Measurements from ENCODE around the gene COX6B1. TPM values are rescaled to one million over a fixed set of nuclear protein-coding genes. Genes with fewer than 3 reads are reported as not detected.
"Not testable (repeated sequence)": the region's sequence is repeated elsewhere in the genome, so short reads cannot be mapped to it uniquely, and the experiment has no call there.

COX6B1 gene
- 100 to 1,000 TPM; 454 to 932 (median 759) TPM for polyA plus RNA-seq

GRCh38 chr19:35648017-35648961, at the start of gene COX6B1:
Gene COX6B1 (plus strand): TSS chr19:35648323. CDS start chr19:35651244, 2,921 bp downstream.
- H3K27ac ChIP-seq (ENCODE audit: low read depth, low read length) = no peak within 1 kb of the TSS
- WGBS, 3 donors = 0 to 1% (median 0%) methylated on average over 46 of the region's 46 CpGs

DNA sequence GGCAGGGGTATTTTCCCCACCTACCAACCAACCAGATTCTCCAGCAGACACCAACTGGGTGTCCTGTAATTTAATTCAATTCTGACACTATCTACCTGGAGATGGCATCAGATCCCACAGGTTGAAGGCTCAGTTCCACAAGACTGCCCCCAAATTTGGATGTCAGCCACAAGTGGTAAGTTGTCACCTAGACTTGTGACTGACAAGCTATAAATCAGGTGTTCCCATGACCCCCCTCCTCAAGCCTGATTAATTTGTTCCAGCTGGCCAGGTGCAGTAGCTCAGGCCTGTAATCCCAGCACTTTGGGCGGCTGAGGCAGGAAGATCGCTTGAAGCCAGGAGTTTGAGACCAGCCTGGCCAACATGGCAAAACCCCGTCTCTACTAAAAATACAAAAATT, 46.2 kb upstream of the COX6B1 start:
- H3K27ac ChIP-seq (ENCODE audit: low read depth, low read length) = no peak overlapping the region
- WGBS, 3 donors = 88 to 93% (median 90%) methylated on average over 3 of the region's 3 CpGs

- H3K27ac ChIP-seq (ENCODE audit: low read depth, low read length) = not testable (repeated sequence)
- WGBS, 3 donors = 82 to 92% (median 84%) methylated on average over 4 of the region's 4 CpGs
Observed at GRCh38 chr19:35604436-35604835, 43.7 kb upstream of the COX6B1 start.

GRCh38 chr19:35607170-35607569, 41.0 kb upstream of the COX6B1 start:
- not testable (repeated sequence) for H3K27ac ChIP-seq (ENCODE audit: low read depth, low read length)
- 85 to 89% (median 88%) methylated on average over 8 of the region's 8 CpGs for WGBS, 3 donors

- no peak overlapping the region for H3K27ac ChIP-seq (ENCODE audit: low read depth, low read length)
- WGBS, 3 donors = 77 to 91% (median 85%) methylated on average over 2 to 3 of the region's 3 CpGs
Observed at GRCh38 chr19:35607661-35608060, 40.5 kb upstream of the COX6B1 start.

- 69 to 87% (median 81%) methylated on average over 2 of the region's 2 CpGs for WGBS, 3 donors
- H3K27ac ChIP-seq (ENCODE audit: low read depth, low read length) = no peak overlapping the region
Observed at GRCh38 chr19:35608251-35608650, 39.9 kb upstream of the COX6B1 start.

- WGBS, 3 donors = 44 to 68% (median 47%) methylated on average over 6 of the region's 6 CpGs
Observed at GRCh38 chr19:35609851-35610353, 38.2 kb upstream of the COX6B1 start.

GRCh38 chr19:35612224-35612558, 35.9 kb upstream of the COX6B1 start:
- no peak overlapping the region for H3K27ac ChIP-seq (ENCODE audit: low read depth, low read length)
- 30 to 43% (median 35%) methylated on average over 9 of the region's 9 CpGs for WGBS, 3 donors

More at GRCh38 chr19:35609851-35610353, 38.2 kb upstream of the COX6B1 start:
- H3K27ac ChIP-seq (ENCODE audit: low read depth, low read length) = no peak overlapping the region

DNA sequence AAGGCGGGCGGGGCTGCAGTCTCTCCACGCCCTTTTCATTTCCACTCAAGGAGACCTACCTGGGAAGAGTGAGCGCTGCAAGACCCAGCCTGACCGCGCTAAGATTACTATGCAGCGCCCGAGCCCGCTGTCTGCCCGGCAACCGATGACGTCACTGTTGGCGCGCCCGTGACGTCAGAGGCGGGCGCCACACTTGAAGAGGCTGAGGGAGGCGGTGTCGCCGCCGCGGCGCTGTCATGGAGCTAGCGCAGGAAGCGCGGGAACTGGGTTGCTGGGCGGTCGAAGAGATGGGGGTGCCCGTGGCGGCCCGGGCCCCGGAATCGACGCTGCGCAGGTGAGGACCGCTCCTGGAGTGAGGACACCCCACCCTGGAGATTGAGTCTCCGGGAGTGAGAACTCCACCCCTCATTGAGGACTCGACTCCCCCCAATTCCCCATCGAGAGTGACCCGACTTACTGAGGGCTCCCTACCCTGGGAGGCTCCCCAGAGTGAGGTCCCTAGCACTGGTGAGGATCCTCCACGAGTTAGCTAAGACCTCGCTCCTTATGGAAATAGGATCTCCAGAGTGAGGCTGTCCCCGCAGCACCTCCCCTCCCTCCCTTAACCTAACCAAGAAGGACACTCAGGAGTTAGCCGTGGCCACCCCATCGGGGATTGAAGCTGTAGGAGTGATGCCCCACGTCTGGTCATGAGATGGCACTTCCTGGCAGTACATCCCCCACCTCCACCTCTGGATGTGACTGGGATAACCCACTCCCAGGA, 35.4 kb upstream of the COX6B1 start, which contains the start of gene HAUS5:
TSS of gene HAUS5 (plus strand) at position 177 of the 763 bp plus-strand sequence. CDS start at position 237, 60 bp downstream.
- 0 to 1% (median 0%) methylated on average over 47 of the region's 47 CpGs for WGBS, 3 donors
- H3K27ac ChIP-seq (ENCODE audit: low read depth, low read length) = no peak within 1 kb of the TSS

DNA sequence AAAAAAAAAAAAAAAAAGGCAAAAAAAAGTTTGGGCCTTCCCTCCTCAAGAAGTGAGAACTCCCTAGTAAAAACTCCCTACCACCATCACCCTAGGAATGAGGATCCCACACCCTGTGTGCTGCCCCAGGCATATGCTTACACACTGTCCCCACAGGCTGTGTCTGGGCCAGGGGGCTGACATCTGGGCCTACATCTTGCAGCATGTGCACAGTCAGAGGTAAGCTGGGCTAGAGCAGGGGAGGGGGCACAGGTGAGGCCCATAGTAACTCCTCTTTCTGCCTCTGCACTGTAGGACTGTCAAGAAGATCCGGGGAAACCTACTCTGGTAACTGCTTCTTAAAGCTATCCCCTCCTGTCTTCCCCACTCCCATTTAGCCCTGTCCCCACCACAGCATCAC, 34.5 kb upstream of the COX6B1 start:
- WGBS, 3 donors = 79 to 90% (median 81%) methylated on average over 1 of the region's 1 CpG
- H3K27ac ChIP-seq (ENCODE audit: low read depth, low read length) = no peak overlapping the region

DNA sequence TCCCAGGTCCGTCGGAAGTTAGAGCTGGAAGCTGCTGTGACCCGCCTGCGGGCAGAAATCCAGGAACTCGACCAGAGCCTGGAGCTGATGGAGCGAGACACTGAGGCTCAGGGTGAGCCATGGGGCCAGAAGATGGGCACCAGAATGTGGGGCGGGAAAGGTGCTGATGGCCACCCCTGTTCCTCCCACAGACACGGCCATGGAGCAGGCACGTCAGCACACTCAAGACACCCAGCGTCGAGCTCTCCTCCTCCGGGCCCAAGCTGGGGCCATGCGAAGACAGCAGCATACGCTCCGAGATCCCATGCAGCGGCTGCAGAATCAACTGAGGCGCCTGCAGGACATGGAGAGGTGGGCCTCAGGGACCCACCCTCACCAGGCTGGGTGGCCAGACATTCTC, 33.1 kb upstream of the COX6B1 start:
- WGBS, 3 donors = 92 to 97% (median 94%) methylated on average over 17 of the region's 17 CpGs

GRCh38 chr19:35618857-35619256, 29.3 kb upstream of the COX6B1 start:
- 77 to 88% (median 86%) methylated on average over 7 of the region's 7 CpGs for WGBS, 3 donors
- H3K27ac ChIP-seq (ENCODE audit: low read depth, low read length) = no peak overlapping the region

More for the DNA sequence above, 33.1 kb upstream of the COX6B1 start:
- H3K27ac ChIP-seq (ENCODE audit: low read depth, low read length) = no peak overlapping the region

- WGBS, 3 donors = 91 to 99% (median 95%) methylated on average over 11 to 12 of the region's 12 CpGs
- H3K27ac ChIP-seq (ENCODE audit: low read depth, low read length) = no peak overlapping the region
Observed at GRCh38 chr19:35619290-35619923, 28.7 kb upstream of the COX6B1 start.

DNA sequence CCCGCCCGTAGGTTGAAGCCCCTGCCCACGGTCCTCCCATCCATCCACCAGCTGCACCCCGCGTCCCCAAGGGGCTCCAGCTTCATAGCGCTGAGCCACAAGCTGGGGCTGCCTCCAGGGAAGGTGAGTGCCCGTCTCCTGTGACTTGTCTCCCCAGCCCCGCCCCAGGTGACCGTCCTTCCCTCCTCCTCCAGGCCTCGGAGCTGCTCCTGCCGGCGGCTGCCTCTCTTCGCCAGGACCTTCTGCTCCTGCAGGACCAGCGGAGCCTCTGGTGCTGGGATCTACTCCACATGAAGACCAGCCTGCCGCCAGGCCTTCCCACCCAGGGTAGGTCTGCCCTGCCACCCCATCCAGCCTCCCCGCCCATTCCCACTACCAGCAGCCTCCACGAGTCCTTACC, 28.1 kb upstream of the COX6B1 start:
- 92 to 94% (median 93%) methylated on average over 17 of the region's 17 CpGs for WGBS, 3 donors
- no peak overlapping the region for H3K27ac ChIP-seq (ENCODE audit: low read depth, low read length)

GRCh38 chr19:35621708-35622107, 26.4 kb upstream of the COX6B1 start:
- WGBS, 3 donors = 88 to 96% (median 92%) methylated on average over 9 of the region's 9 CpGs
- H3K27ac ChIP-seq (ENCODE audit: low read depth, low read length) = no peak overlapping the region

DNA sequence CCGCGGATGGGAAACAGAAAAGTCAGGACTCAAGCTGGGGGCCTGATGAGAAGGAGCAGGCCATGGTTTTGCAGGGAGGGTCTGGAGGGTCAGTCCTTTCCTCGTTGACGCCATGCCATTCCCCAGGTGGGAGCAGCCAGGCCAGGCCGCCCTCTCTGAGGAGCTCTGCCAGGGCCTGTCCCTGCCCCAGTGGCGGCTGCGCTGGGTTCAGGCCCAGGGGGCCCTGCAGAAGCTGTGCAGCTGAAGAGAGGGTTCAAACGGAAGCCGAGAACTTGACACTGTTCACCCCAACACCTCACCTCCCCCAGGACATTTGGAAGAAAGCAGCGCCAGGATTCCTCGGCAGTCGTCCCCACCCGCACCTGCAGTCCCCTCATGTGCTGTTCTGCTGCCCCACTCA, 25.4 kb upstream of the COX6B1 start:
- H3K27ac ChIP-seq (ENCODE audit: low read depth, low read length) = no peak overlapping the region
- WGBS, 3 donors = 88 to 94% (median 89%) methylated on average over 11 to 13 of the region's 13 CpGs

GRCh38 chr19:35623327-35624010, 24.7 kb upstream of the COX6B1 start:
- H3K27ac ChIP-seq (ENCODE audit: low read depth, low read length) = no peak overlapping the region
- 88 to 91% (median 90%) methylated on average over 6 of the region's 6 CpGs for WGBS, 3 donors

DNA sequence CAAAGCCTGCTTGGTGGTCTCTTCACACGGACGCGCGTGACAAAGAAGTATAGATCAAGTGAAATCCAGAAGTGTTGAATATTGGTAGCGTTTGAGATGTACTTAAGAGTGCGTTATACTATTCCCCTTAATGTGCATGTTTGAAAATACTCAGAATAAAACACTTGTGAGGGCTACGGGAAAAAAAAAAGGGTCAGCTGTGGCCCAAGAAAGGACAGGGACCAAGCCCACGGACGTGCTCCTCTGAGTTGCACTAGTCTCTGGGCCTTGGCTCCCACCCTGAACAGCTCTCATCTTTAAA, 19.9 kb upstream of the COX6B1 start:
- H3K27ac ChIP-seq (ENCODE audit: low read depth, low read length) = peak overlapping the region; percentile 11
- 8 to 10% (median 9%) methylated on average over 9 of the region's 9 CpGs for WGBS, 3 donors

All from adipose tissue (tissue), 3 donors.